Glomerular visceral epithelial cell (primary cell): Measurements from ENCODE around the gene SEMA3C.

ENCODE experiments used
- DNase-seq: peaks from one replicate; pipeline ENCODE4 v3.0.0-alpha.2; 2016; ENCODE audit errors: extremely low spot score

Gene SEMA3C

GRCh38 chr7:80918909-80919721, at the start of gene SEMA3C:
TSS of gene SEMA3C (minus strand) at chr7:80919051. CDS start at chr7:80916781, 2,270 bp downstream.
- peak; percentile 96 for DNase-seq

- DNase-seq = no peak
Observed at GRCh38 chr7:80968606-80969005, 49.8 kb upstream of the SEMA3C start.

- DNase-seq = no peak
Observed at GRCh38 chr7:80967917-80968297, 49.1 kb upstream of the SEMA3C start.

GRCh38 chr7:80967071-80967916, 48.4 kb upstream of the SEMA3C start:
- no peak for DNase-seq

GRCh38 chr7:80960244-80960795, 41.5 kb upstream of the SEMA3C start:
- no peak for DNase-seq

GRCh38 chr7:80957226-80957777, 38.5 kb upstream of the SEMA3C start:
- no peak for DNase-seq

GRCh38 chr7:80954191-80954590, 35.3 kb upstream of the SEMA3C start:
- no peak for DNase-seq

GRCh38 chr7:80950550-80950967, 31.7 kb upstream of the SEMA3C start:
- peak; percentile 17 for DNase-seq

GRCh38 chr7:80949449-80949848, 30.6 kb upstream of the SEMA3C start:
- no peak for DNase-seq

GRCh38 chr7:80946858-80947257, 28.0 kb upstream of the SEMA3C start:
- no peak for DNase-seq

GRCh38 chr7:80945976-80946375, 27.1 kb upstream of the SEMA3C start:
- DNase-seq = no peak

- no peak for DNase-seq
Observed at GRCh38 chr7:80943342-80943741, 24.5 kb upstream of the SEMA3C start.

GRCh38 chr7:80942261-80943041, 23.6 kb upstream of the SEMA3C start:
- DNase-seq = peak; percentile 98

GRCh38 chr7:80941208-80941758, 22.4 kb upstream of the SEMA3C start:
- peak; percentile 54 for DNase-seq

- DNase-seq = peak; percentile 55
Observed at GRCh38 chr7:80940539-80941207, 21.8 kb upstream of the SEMA3C start.

- DNase-seq = no peak
Observed at GRCh38 chr7:80937336-80937735, 18.5 kb upstream of the SEMA3C start.

- no peak for DNase-seq
Observed at GRCh38 chr7:80935991-80936780, 17.3 kb upstream of the SEMA3C start.

- DNase-seq = no peak
Observed at GRCh38 chr7:80934321-80934720, 15.5 kb upstream of the SEMA3C start.

- DNase-seq = no peak
Observed at GRCh38 chr7:80932536-80932935, 13.7 kb upstream of the SEMA3C start.

- DNase-seq = peak; percentile 50
Observed at GRCh38 chr7:80929619-80930018, 10.8 kb upstream of the SEMA3C start.
